Thoracic aorta (tissue), 2 donors: Measurements from ENCODE around the gene USP17L17. TPM values are rescaled to one million over a fixed set of nuclear protein-coding genes. Genes with fewer than 3 reads are reported as not detected.
"Not testable (repeated sequence)": the region's sequence is repeated elsewhere in the genome, so short reads cannot be mapped to it uniquely, and the experiment has no call there.

ENCODE experiments used
- ATAC-seq: fragments of 150-250 bp; one replicate; pipeline ENCODE4 v1.8.0; 2017; ENCODE audit warnings: low read depth; ENCODE audit not compliant: insufficient number of reproducible peaks, low FRiP score
- DNase-seq: peaks from one replicate; pipeline ENCODE4 v3.0.0-alpha.2; 2020; ENCODE audit warnings: low spot score
- H3K27ac ChIP-seq, 2 donors: fragments of 200-600 bp; sonication (generic); 1 replicate in 1 of 2; 2 replicates in 1 of 2; pipeline ENCODE4 v1.5.1; 2016; ENCODE audit warnings: mild to moderate bottlenecking in 2 of 2, moderate library complexity in 2 of 2
- H3K27me3 ChIP-seq: fragments of 200-600 bp; sonication (generic); replicated peaks from 2 replicates; pipeline ENCODE4 v1.6.0; 2016; ENCODE audit warnings: mild to moderate bottlenecking; ENCODE audit not compliant: insufficient read depth
- H3K36me3 ChIP-seq: fragments of 200-600 bp; sonication (generic); one replicate; pipeline ENCODE4 v1.5.1; 2016
- H3K4me1 ChIP-seq, 2 donors: fragments of 200-600 bp; sonication (generic); 1 replicate in 1 of 2; 2 replicates in 1 of 2; pipeline versions ENCODE4 v1.5.1 to v1.6.0; 2016; ENCODE audit warnings: low read depth in 2 of 2, mild to moderate bottlenecking in 1 of 2; ENCODE audit not compliant: control insufficient read depth in 1 of 2
- H3K4me3 ChIP-seq: fragments of 200-600 bp; sonication (generic); 2 replicates; pipeline ENCODE4 v1.5.1; 2016; ENCODE audit warnings: mild to moderate bottlenecking
- H3K9me3 ChIP-seq: fragments of 200-600 bp; sonication (generic); 2 replicates; pipeline ENCODE4 v1.5.1; 2016
- total RNA-seq, 2 donors: library from RNA; depleted of rRNA; stranded (reverse); fragments of >200 nt; gene quantifications; one replicate each; pipeline versions ENCODE4 v1.1.0 to v1.2.3, GENCODE V29; 2016

USP17L17 gene, protein sequence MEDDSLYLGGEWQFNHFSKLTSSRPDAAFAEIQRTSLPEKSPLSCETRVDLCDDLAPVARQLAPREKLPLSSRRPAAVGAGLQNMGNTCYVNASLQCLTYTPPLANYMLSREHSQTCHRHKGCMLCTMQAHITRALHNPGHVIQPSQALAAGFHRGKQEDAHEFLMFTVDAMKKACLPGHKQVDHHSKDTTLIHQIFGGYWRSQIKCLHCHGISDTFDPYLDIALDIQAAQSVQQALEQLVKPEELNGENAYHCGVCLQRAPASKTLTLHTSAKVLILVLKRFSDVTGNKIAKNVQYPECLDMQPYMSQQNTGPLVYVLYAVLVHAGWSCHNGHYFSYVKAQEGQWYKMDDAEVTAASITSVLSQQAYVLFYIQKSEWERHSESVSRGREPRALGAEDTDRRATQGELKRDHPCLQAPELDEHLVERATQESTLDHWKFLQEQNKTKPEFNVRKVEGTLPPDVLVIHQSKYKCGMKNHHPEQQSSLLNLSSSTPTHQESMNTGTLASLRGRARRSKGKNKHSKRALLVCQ
- total RNA-seq, result not detected

GRCh38 chr4:9243579-9243978 lies at the start of gene USP17L17:
Gene USP17L17 (plus strand): TSS chr4:9243879. CDS start chr4:9243879, 0 bp downstream.
- not testable (repeated sequence) for H3K27me3 ChIP-seq, DNase-seq, ATAC-seq, H3K4me1 ChIP-seq, H3K27ac ChIP-seq, H3K36me3 ChIP-seq, H3K4me3 ChIP-seq, H3K9me3 ChIP-seq

- H3K27ac ChIP-seq, H3K4me3 ChIP-seq, H3K27me3 ChIP-seq, ATAC-seq, H3K9me3 ChIP-seq, H3K4me1 ChIP-seq, H3K36me3 ChIP-seq, DNase-seq: not testable (repeated sequence)
Measured at GRCh38 chr4:9210357-9210756, 33.3 kb upstream of the USP17L17 start, which contains the start of gene USP17L10. Gene USP17L10 (plus strand): TSS chr4:9210657. CDS start chr4:9210657, 0 bp downstream.

DNA sequence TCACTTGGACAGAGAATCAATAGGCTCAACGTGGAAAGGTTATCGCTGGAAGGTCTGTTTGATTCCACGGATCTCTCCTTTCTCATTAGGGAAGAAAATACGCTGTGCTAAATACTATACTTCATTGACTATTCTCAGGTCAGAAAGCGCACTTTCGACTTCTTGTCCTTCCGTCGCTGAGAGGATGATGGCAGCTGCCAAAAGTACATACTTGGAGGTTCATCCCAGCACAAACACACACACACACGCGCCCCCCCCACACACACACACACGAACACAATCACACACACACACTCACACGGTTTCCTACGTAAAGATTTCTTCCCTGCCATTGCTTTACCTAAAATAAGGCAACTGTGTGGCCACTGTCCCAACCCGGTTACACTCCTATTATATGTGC lies 29.0 kb upstream of the USP17L17 start:
- not testable (repeated sequence) for H3K36me3 ChIP-seq, H3K4me1 ChIP-seq, H3K27me3 ChIP-seq, DNase-seq, H3K9me3 ChIP-seq, H3K27ac ChIP-seq, H3K4me3 ChIP-seq, ATAC-seq

DNA sequence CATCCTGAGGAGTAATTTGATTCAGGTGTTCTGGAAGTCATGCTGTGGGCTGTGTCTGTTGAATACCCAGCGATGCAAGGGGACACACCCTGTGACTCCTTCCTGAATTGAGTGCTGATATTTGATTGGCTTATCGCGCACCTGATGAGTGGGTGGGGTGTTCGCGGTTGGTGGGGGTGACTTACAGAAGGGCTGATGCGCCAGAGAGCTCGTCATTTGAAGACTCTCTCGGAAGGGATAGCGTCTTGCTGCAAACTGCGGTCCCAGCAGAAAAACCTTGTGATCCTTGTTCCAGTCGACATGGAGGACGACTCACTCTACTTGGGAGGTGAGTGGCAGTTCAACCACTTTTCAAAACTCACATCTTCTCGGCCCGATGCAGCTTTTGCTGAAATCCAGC lies 28.6 kb upstream of the USP17L17 start, which contains the start of gene USP17L11:
Gene USP17L11 (plus strand): TSS at position 301 of the 400 bp plus-strand sequence. CDS start 0 bp downstream, at position 301.
- DNase-seq, H3K4me1 ChIP-seq, H3K4me3 ChIP-seq, H3K27me3 ChIP-seq, H3K27ac ChIP-seq, H3K36me3 ChIP-seq, ATAC-seq, H3K9me3 ChIP-seq: not testable (repeated sequence)

- DNase-seq, H3K4me1 ChIP-seq, H3K9me3 ChIP-seq, ATAC-seq, H3K27me3 ChIP-seq, H3K4me3 ChIP-seq, H3K27ac ChIP-seq, H3K36me3 ChIP-seq: not testable (repeated sequence)
Measured at GRCh38 chr4:9219852-9220251, 23.8 kb upstream of the USP17L17 start, which contains the start of gene USP17L12. Gene USP17L12 (plus strand): TSS chr4:9220152. CDS start chr4:9220152, 0 bp downstream.

- not testable (repeated sequence) for H3K27ac ChIP-seq, DNase-seq, H3K9me3 ChIP-seq, H3K27me3 ChIP-seq, H3K4me1 ChIP-seq, H3K4me3 ChIP-seq, H3K36me3 ChIP-seq, ATAC-seq
Measured at GRCh38 chr4:9224596-9224995, 19.1 kb upstream of the USP17L17 start, which contains the start of gene USP17L13. Gene USP17L13 (plus strand): TSS chr4:9224896. CDS start chr4:9224896, 0 bp downstream.

- not testable (repeated sequence) for H3K4me3 ChIP-seq, H3K9me3 ChIP-seq, H3K27me3 ChIP-seq, H3K27ac ChIP-seq, H3K4me1 ChIP-seq, ATAC-seq, H3K36me3 ChIP-seq, DNase-seq
Measured at GRCh38 chr4:9230249-9230648, 13.4 kb upstream of the USP17L17 start.

DNA sequence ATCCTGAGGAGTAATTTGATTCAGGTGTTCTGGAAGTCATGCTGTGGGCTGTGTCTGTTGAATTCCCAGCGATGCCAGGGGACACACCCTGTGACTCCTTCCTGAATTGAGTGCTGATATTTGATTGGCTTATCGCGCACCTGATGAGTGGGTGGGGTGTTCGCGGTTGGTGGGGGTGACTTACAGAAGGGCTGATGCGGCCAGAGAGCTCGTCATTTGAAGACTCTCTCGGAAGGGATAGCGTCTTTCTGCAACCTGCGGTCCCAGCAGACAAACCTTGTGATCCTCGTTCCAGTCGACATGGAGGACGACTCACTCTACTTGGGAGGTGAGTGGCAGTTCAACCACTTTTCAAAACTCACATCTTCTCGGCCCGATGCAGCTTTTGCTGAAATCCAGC lies 9.6 kb upstream of the USP17L17 start, which contains the start of gene USP17L15:
Gene USP17L15 (plus strand): TSS at position 301 of the 400 bp plus-strand sequence. CDS start 0 bp downstream, at position 301.
- not testable (repeated sequence) for H3K4me1 ChIP-seq, ATAC-seq, H3K36me3 ChIP-seq, DNase-seq, H3K4me3 ChIP-seq, H3K27ac ChIP-seq, H3K9me3 ChIP-seq, H3K27me3 ChIP-seq

GRCh38 chr4:9238461-9238860 lies 5.2 kb upstream of the USP17L17 start:
- not testable (repeated sequence) for ATAC-seq, H3K4me3 ChIP-seq, H3K27ac ChIP-seq, H3K4me1 ChIP-seq, H3K9me3 ChIP-seq, DNase-seq, H3K27me3 ChIP-seq, H3K36me3 ChIP-seq

GRCh38 chr4:9247953-9248680 lies 4.4 kb downstream of the USP17L17 start, which contains the start of gene USP17L18:
Gene USP17L18 (plus strand): TSS chr4:9248630. CDS start chr4:9248630, 0 bp downstream.
- not testable (repeated sequence) for H3K27me3 ChIP-seq, H3K4me3 ChIP-seq, H3K36me3 ChIP-seq, H3K9me3 ChIP-seq, H3K27ac ChIP-seq, H3K4me1 ChIP-seq, DNase-seq, ATAC-seq

- H3K27me3 ChIP-seq, result not testable (repeated sequence)
Measured at GRCh38 chr4:9253078-9253477, 9.4 kb downstream of the USP17L17 start, which contains the start of gene USP17L19. Gene USP17L19 (plus strand): TSS chr4:9253378. CDS start chr4:9253378, 0 bp downstream.

More at GRCh38 chr4:9253078-9253477, 9.4 kb downstream of the USP17L17 start, which contains the start of gene USP17L19:
- H3K4me3 ChIP-seq, H3K36me3 ChIP-seq, ATAC-seq, H3K9me3 ChIP-seq, H3K4me1 ChIP-seq, DNase-seq, H3K27ac ChIP-seq: not testable (repeated sequence)
